TTC549 (cell line): Measurements from ENCODE around the gene VWA5B2.

Source experiments
- FAIRE-seq: peaks from 2 replicates; lab custom pipeline; 2012; peaks lifted over from hg19 to GRCh38; lab: Jason Lieb, UNC

Gene VWA5B2

GRCh38 chr3:184227481-184227935 lies 1.9 kb upstream of the VWA5B2 start:
- no peak for FAIRE-seq

DNA sequence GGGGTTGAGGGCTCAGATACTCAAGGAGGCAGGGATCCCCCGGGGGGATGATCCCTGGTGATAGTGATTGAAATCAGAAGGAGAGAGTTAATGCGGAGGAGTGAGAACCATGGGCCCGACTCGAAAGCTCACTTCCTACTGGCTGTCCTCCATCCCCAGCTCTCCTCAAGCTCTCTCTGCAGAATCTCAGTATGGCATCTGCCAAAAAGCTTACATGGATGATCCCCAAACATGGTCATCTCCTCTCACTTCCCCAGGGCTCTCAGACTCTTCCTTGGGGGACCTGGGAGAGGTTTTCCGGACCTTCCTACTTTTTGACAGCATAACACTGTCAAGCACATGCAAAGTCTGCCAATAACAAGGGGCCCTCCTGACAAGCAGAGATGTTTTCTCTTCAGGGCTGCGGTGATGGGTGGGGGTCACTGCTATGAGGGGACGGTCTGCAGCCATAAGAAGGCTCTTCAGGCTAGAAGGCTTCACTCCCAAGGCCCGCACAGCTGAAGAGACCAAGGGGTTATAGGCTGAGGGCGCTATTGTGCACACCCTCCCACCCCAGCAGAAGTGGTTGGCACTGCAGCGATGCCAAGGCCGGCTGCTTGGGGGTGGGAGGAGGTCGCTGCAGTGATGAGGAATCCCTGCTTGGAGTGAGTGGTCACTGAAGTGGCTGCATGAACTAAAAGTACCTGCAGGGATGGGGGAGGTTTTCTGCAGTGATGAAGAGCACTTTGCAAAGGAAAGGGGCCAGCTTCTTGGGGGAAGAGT lies 828 bp upstream of the VWA5B2 start:
- no peak for FAIRE-seq

GRCh38 chr3:184230081-184230602 lies 757 bp downstream of the VWA5B2 start:
- FAIRE-seq: no peak

- FAIRE-seq: no peak
Observed at GRCh38 chr3:184230603-184231528, 1.5 kb downstream of the VWA5B2 start.

- no peak for FAIRE-seq
Observed at GRCh38 chr3:184231671-184232070, 2.3 kb downstream of the VWA5B2 start.

DNA sequence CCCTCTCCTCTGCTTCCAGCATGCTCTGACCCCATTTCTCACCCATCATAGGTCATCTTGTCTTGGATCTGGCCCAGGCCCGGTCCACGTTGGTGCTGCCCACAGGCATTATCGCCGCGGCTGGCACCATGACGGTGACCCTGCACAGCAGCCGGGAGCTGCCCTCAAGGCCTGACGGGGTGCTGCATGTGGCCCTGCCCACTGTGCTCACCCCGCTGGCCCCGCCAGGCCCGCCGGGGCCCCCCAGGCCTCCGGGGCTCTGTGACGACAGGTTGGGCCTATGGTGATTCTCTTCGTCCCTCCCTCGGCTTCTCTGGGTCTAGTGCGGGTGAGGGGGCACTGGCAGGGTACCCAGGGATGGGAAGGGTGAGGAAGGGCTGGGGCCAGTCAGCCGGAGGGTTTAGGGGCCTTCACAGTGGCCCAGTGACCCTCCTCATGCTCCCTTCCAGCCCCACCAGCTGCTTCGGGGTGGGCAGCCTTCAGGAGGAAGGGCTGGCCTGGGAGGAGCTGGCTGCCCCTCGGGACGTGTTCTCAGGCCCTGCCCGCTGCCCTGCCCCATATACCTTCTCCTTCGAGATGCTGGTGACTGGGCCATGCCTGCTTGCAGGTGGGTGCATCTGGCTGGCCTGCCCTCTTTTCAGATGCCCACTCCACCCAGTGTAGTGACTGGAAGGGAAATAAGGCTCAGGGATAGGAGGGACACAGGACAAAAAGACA lies 3.9 kb downstream of the VWA5B2 start:
- no peak for FAIRE-seq

DNA sequence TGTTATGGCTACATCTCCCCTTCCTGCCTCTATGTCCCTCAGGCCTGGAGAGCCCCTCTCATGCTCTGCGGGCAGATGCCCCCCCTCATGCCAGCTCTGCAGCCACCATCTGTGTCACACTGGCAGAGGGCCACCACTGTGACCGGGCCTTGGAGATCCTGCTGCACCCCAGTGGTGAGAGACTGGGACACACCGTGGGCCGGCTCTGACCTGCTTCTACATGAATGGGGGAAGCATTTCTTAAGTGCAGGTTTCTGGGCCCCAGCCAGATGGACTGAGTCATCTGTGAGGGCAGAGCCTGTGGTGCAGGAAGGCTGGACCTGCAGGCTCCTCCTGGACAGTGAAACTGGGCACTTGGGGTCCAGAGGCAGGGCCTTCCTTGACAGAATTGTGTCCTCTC lies 4.8 kb downstream of the VWA5B2 start:
- FAIRE-seq: no peak

- no peak for FAIRE-seq
Observed at GRCh38 chr3:184234671-184235380, 5.4 kb downstream of the VWA5B2 start.

- FAIRE-seq: no peak
Observed at GRCh38 chr3:184235381-184236032, 6.1 kb downstream of the VWA5B2 start.

DNA sequence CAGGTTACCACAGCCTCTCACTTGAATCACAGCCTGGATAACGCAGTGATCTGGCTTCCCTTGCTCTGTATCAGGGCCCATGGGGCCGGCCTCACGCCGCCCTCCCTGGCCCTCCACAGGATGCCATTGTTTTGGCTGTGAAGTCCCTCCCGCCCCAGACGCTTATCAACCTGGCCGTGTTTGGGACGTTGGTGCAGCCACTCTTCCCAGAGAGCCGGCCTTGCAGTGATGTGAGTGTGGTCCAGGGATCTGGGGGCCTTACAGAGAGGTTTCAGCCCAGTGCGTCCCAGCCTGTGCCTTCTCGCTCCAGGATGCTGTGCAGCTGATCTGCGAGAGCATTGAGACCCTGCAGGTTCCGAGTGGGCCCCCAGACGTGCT lies 6.6 kb downstream of the VWA5B2 start:
- no peak for FAIRE-seq

DNA sequence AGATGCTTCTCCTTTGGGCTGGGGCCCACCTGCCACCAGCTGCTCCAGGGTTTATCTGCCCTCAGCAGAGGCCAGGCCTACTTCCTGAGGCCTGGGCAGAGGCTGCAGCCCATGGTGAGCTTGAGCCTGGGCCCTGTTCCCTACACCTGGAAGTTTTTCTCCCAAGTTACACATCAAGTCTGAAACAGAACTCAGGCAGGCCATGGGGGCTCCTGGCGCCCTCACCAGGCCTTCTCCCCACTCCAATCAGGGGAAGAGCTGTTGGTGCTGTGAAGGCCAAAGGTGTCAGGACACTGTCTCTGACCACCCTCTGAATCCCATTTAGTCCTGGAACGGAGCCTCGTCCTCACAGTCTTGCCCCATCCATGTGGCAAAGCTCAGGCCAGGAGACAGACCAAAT lies 7.3 kb downstream of the VWA5B2 start:
- FAIRE-seq: no peak

DNA sequence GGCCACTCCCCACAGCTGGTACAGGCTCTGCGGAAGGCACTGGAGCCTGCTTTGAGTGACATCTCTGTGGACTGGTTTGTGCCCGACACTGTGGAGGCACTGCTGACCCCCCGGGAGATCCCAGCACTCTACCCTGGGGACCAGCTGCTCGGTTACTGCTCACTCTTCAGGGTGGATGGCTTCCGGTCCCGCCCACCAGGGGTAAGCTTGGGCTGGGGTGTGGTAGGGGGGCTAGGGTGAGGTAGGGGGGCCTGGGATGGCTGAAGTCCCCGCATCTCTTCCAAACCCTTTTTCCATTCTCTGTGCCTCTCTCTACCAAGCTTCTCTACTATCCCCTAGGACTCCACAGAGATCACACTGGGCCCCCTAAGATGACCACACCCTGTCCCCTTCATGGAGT lies 7.8 kb downstream of the VWA5B2 start:
- FAIRE-seq: no peak

- FAIRE-seq: no peak
Observed at GRCh38 chr3:184237807-184238206, 8.4 kb downstream of the VWA5B2 start.

- no peak for FAIRE-seq
Observed at GRCh38 chr3:184238246-184238818, 8.9 kb downstream of the VWA5B2 start.

DNA sequence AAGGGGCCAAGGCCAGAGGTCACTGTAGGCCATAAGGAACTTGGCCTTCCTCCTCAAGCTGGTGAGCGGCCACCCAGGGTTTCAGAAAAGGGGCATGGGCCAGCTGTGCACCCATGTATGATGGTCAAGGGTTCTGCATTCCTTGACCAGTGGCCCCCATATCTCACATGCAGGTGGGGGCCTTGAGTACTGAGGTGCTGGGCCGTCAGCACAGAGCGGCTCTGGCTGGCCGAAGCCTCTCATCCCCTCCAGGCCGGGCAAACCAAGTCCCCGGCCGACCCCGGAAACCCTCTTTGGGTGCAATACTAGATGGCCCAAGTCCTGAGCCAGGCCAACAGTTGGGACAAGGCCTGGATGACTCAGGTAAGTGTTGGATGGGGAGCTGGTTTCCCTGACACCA lies 9.8 kb downstream of the VWA5B2 start:
- no peak for FAIRE-seq

DNA sequence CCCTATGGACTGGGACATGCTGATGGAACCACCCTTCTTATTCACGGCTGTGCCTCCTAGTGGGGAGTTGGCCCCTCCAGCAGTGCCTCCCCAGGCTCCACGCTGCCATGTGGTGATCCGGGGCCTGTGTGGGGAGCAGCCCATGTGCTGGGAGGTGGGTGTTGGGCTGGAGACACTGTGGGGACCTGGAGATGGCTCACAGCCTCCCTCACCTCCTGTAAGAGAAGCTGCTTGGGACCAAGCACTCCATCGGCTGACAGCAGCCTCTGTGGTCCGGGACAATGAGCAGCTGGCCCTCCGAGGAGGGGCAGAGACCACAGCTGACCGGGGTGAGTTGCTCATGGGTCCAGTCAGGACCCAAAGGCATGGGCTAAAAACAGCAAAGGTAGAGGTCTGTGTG lies 10.3 kb downstream of the VWA5B2 start:
- no peak for FAIRE-seq

- FAIRE-seq: no peak
Observed at GRCh38 chr3:184240384-184241140, 11.2 kb downstream of the VWA5B2 start.

- FAIRE-seq: no peak
Observed at GRCh38 chr3:184241141-184241446, 11.7 kb downstream of the VWA5B2 start.

GRCh38 chr3:184241447-184242296 lies 12.3 kb downstream of the VWA5B2 start:
- no peak for FAIRE-seq
